ENCODE data around the gene FAM229B.
"Not testable (repeated sequence)": the region's sequence is repeated elsewhere in the genome, so short reads cannot be mapped to it uniquely, and the experiment has no call there.

The FAM229B gene

GRCh38 chr6:112081569-112081968 is 5.8 kb upstream of the FAM229B start:
- DNase-seq (ENCODE audit: extremely low read depth, low read depth): no peak
- no peak for TF ChIP-seq CTCF (IDR thresholded peaks at IDR 0.05; ENCODE audit: low read depth, low read length)

- no peak for DNase-seq (ENCODE audit: extremely low read depth, low read depth)
- TF ChIP-seq CTCF (IDR thresholded peaks at IDR 0.05; ENCODE audit: low read depth, low read length): no peak
Measured at GRCh38 chr6:112085286-112086065, 1.9 kb upstream of the FAM229B start.

GRCh38 chr6:112086744-112087135 is 651 bp upstream of the FAM229B start:
- TF ChIP-seq CTCF (IDR thresholded peaks at IDR 0.05; ENCODE audit: low read depth, low read length): peak; percentile 30
- DNase-seq (ENCODE audit: extremely low read depth, low read depth): peak; percentile 3

- no peak for TF ChIP-seq CTCF (IDR thresholded peaks at IDR 0.05; ENCODE audit: low read depth, low read length)
- no peak for DNase-seq (ENCODE audit: extremely low read depth, low read depth)
Measured at GRCh38 chr6:112087916-112088315, 525 bp downstream of the FAM229B start.

GRCh38 chr6:112096901-112097300 is 9.5 kb downstream of the FAM229B start:
- no peak for TF ChIP-seq CTCF (IDR thresholded peaks at IDR 0.05; ENCODE audit: low read depth, low read length)
- no peak for DNase-seq (ENCODE audit: extremely low read depth, low read depth)

GRCh38 chr6:112100561-112100960 is 13.2 kb downstream of the FAM229B start:
- DNase-seq (ENCODE audit: extremely low read depth, low read depth): no peak
- no peak for TF ChIP-seq CTCF (IDR thresholded peaks at IDR 0.05; ENCODE audit: low read depth, low read length)

GRCh38 chr6:112106026-112106425 is 18.6 kb downstream of the FAM229B start:
- not testable (repeated sequence) for DNase-seq (ENCODE audit: extremely low read depth, low read depth)

GRCh38 chr6:112106562-112106961 is 19.2 kb downstream of the FAM229B start:
- no peak for TF ChIP-seq CTCF (IDR thresholded peaks at IDR 0.05; ENCODE audit: low read depth, low read length)
- no peak for DNase-seq (ENCODE audit: extremely low read depth, low read depth)

Data from AG09319 (cell line).